CD14-positive monocyte (primary cell): ENCODE data around the gene FAM53B. TPM values are rescaled to one million over a fixed set of nuclear protein-coding genes. Genes with fewer than 3 reads are reported as not detected.

Source experiments
- DNase-seq, 3 donors: peaks; one replicate each; pipeline ENCODE4 v3.0.0-alpha.2; 2011 to 2022
- H2AFZ ChIP-seq: 2 replicates; pipeline ENCODE4 v1.6.0; 2012; ENCODE audit warnings: mild to moderate bottlenecking, low read depth, low read length, inconsistent platforms; ENCODE audit not compliant: insufficient read depth, poor library complexity, severe bottlenecking
- H3K27ac ChIP-seq, 2 donors: 1 replicate in 1 of 2; 2 replicates in 1 of 2; pipeline ENCODE4 v1.5.1; 2012 to 2013; ENCODE audit warnings: low read length in 2 of 2, control low read depth in 1 of 2, inconsistent platforms in 1 of 2, low read depth in 1 of 2, mild to moderate bottlenecking in 1 of 2
- H3K27me3 ChIP-seq, 2 donors: one replicate each; pipeline versions ENCODE4 v1.6.0 to v1.6.1; 2011 to 2013; ENCODE audit warnings: low read length in 2 of 2; ENCODE audit not compliant: control insufficient read depth in 2 of 2, insufficient read depth in 2 of 2
- H3K36me3 ChIP-seq, 2 donors: replicated peaks in 1 of 2; 1 replicate in 1 of 2; 2 replicates in 1 of 2; pipeline versions ENCODE4 v1.5.1 to v1.6.1; 2012 to 2013; ENCODE audit warnings: low read length in 2 of 2, control low read depth in 1 of 2, inconsistent platforms in 1 of 2, mild to moderate bottlenecking in 1 of 2; ENCODE audit not compliant: insufficient read depth in 2 of 2, control insufficient read depth in 1 of 2
- H3K4me1 ChIP-seq, 2 donors: 1 replicate in 1 of 2; 2 replicates in 1 of 2; pipeline versions ENCODE4 v1.5.1 to v1.6.1; 2012 to 2013; ENCODE audit warnings: low read length in 2 of 2, control low read depth in 1 of 2, inconsistent platforms in 1 of 2, mild to moderate bottlenecking in 1 of 2, moderate library complexity in 1 of 2; ENCODE audit not compliant: insufficient read depth in 2 of 2, control insufficient read depth in 1 of 2
- H3K4me2 ChIP-seq: replicated peaks from 2 replicates; pipeline ENCODE3; 2012; ENCODE audit warnings: low read length, moderate library complexity, mild to moderate bottlenecking; ENCODE audit not compliant: poor library complexity, severe bottlenecking; ENCODE audit errors: extremely low read depth
- H3K4me3 ChIP-seq, 3 experiments: fragments of 200-600 bp in 1 of 3; sonication (generic) in 1 of 3; replicated peaks in 1 of 3; 1 replicate in 2 of 3; 2 replicates in 1 of 3; pipeline ENCODE4 v1.5.1; 2011 to 2013; ENCODE audit warnings: low read length in 3 of 3, mild to moderate bottlenecking in 3 of 3, control low read depth in 2 of 3, low read depth in 2 of 3, inconsistent platforms in 1 of 3, moderate library complexity in 1 of 3
- H3K79me2 ChIP-seq: 2 replicates; pipeline ENCODE4 v1.6.0; 2012; ENCODE audit warnings: mild to moderate bottlenecking, control low read depth, inconsistent platforms, low read length, moderate library complexity; ENCODE audit not compliant: insufficient read depth
- H3K9ac ChIP-seq: 2 replicates; pipeline ENCODE4 v1.6.0; 2017; ENCODE audit warnings: low read length, mild to moderate bottlenecking; ENCODE audit not compliant: insufficient read depth, poor library complexity, severe bottlenecking
- H3K9me3 ChIP-seq, 2 donors: replicated peaks in 1 of 2; 1 replicate in 1 of 2; 2 replicates in 1 of 2; pipeline versions ENCODE4 v1.5.1 to v1.6.1; 2012 to 2013; ENCODE audit warnings: low read length in 2 of 2, control low read depth in 1 of 2; ENCODE audit not compliant: control insufficient read depth in 1 of 2, insufficient read depth in 1 of 2
- H4K20me1 ChIP-seq: 2 replicates; pipeline ENCODE4 v1.6.0; 2012; ENCODE audit warnings: mild to moderate bottlenecking, low read length, control low read depth, moderate library complexity; ENCODE audit not compliant: insufficient read depth
- H3K27ac Mint-ChIP-seq, 7 donors: one replicate each; pipeline ENCODE4 v1.8.0; 2020; ENCODE audit warnings: mild to moderate bottlenecking in 7 of 7, mixed read lengths in 7 of 7, moderate library complexity in 6 of 7, inconsistent platforms in 2 of 7
- H3K27me3 Mint-ChIP-seq, 3 donors: one replicate each; pipeline ENCODE4 v1.8.0; 2021 to 2022; ENCODE audit warnings: low read depth in 3 of 3, mild to moderate bottlenecking in 3 of 3, mixed read lengths in 3 of 3, moderate library complexity in 3 of 3, inconsistent platforms in 1 of 3
- H3K36me3 Mint-ChIP-seq, 2 donors: one replicate each; pipeline ENCODE4 v1.8.0; 2020; ENCODE audit warnings: mixed read lengths in 2 of 2, inconsistent platforms in 1 of 2, mild to moderate bottlenecking in 1 of 2
- H3K4me1 Mint-ChIP-seq: one replicate; pipeline ENCODE4 v1.8.0; 2020; ENCODE audit warnings: mild to moderate bottlenecking, mixed read lengths
- H3K4me3 Mint-ChIP-seq, 2 donors: one replicate each; pipeline ENCODE4 v1.8.0; 2020; ENCODE audit warnings: mild to moderate bottlenecking in 2 of 2, mixed read lengths in 2 of 2, moderate library complexity in 1 of 2
- H3K9me3 Mint-ChIP-seq, 7 donors: one replicate each; pipeline ENCODE4 v1.8.0; 2020 to 2022; ENCODE audit warnings: mixed read lengths in 7 of 7, mild to moderate bottlenecking in 6 of 7, moderate library complexity in 6 of 7, inconsistent platforms in 2 of 7
- WGBS: methylation state at CpG from one replicate; pipeline ENCODE4 v1.1.5; 2013; ENCODE audit warnings: missing lambda C conversion rate; ENCODE audit not compliant: insufficient coverage; 5-methylcytosine and 5-hydroxymethylcytosine counted together
- intact Hi-C, 2 donors: fragments of 100-400 bp; cut with micrococcal nuclease; formaldehyde crosslinking; loops; one replicate each; pipeline versions ENCODE4 v1.15.0 to v1.15.1; 2023
- polyA plus RNA-seq, 3 donors: library from polyadenylated mRNA; depleted of rRNA in 1 of 3; unstranded in 2 of 3; stranded (reverse) in 1 of 3; fragments of 300-500 nt in 2 of 3; fragments of >200 nt in 1 of 3; fragmentation: Illumina TruSeq in 2 of 3; gene quantifications; 1 replicate in 2 of 3; 2 replicates in 1 of 3; pipeline ENCODE4 v1.2.3, GENCODE V29; 2012 to 2021
- TF ChIP-seq, protein P1 (sequence below): fragments of 200-600 bp; IDR thresholded peaks from one replicate; pipeline ENCODE4 v1.8.0; 2022; ENCODE audit warnings: antibody characterized with exemption, mild to moderate bottlenecking

Gene FAM53B
- polyA plus RNA-seq, 3 donors, result 5.8 to 23.3 (median 12.6) TPM

DNA sequence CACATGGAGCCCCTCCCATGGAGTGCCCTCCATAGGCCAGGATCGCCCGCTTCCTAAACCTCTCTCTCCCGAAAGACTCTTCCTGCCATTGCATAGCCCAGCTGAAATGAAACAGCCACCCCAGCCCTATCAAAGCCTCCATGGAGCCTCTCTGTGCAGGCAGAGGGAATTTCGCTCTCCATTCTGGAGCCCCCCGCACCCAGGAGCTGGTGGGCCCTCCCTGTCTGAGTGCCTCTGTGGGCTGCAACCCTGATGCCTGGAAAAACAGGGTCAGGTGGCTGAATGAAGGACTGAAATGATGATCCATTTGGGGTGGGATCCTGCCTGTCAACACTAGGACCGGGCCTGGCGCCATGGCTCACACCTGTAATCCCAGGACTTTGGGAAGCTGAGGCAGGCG lies 106.4 kb downstream of the FAM53B start:
- Histone ChIP-seq H3K4me3 (no peak overlapping the region), H3K9me3 (peaks cover 0 to 7% of the 10 kb centered on the region in 2 donors), H3K79me2 (peaks cover 90% of the 10 kb centered on the region), H3K4me2 (no peak overlapping the region), H4K20me1 (peaks cover 19% of the 10 kb centered on the region), H3K27me3 (no peaks in the 10 kb centered on the region), H2AFZ (no peak overlapping the region), H3K36me3 (peaks cover 0 to 12% of the 10 kb centered on the region in 2 donors), H3K27ac (peak overlapping the region; percentile 69 to 99), H3K9ac (no peak overlapping the region), H3K4me1 (peaks cover 61 to 64% of the 10 kb centered on the region in 2 donors)
- TF ChIP-seq, protein P1, sequence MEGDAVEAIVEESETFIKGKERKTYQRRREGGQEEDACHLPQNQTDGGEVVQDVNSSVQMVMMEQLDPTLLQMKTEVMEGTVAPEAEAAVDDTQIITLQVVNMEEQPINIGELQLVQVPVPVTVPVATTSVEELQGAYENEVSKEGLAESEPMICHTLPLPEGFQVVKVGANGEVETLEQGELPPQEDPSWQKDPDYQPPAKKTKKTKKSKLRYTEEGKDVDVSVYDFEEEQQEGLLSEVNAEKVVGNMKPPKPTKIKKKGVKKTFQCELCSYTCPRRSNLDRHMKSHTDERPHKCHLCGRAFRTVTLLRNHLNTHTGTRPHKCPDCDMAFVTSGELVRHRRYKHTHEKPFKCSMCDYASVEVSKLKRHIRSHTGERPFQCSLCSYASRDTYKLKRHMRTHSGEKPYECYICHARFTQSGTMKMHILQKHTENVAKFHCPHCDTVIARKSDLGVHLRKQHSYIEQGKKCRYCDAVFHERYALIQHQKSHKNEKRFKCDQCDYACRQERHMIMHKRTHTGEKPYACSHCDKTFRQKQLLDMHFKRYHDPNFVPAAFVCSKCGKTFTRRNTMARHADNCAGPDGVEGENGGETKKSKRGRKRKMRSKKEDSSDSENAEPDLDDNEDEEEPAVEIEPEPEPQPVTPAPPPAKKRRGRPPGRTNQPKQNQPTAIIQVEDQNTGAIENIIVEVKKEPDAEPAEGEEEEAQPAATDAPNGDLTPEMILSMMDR, result no peak
- Mint-ChIP-seq H3K4me3 (no peak overlapping the region), H3K9me3 (peaks cover 5 to 20% (median 10%) of the 10 kb centered on the region in 7 donors), H3K36me3 (peaks cover 36 to 53% of the 10 kb centered on the region in 2 donors), H3K27me3 (peaks cover 0 to 4% (median 2%) of the 10 kb centered on the region in 3 donors), H3K27ac (peak overlapping the region; percentile 90 to 99 (median 96)), H3K4me1 (peaks cover 66% of the 10 kb centered on the region)
- WGBS, result 98% methylated on average over 6 of the region's 8 CpGs
- intact Hi-C loops, result no loop called here
- no peak for DNase-seq

DNA sequence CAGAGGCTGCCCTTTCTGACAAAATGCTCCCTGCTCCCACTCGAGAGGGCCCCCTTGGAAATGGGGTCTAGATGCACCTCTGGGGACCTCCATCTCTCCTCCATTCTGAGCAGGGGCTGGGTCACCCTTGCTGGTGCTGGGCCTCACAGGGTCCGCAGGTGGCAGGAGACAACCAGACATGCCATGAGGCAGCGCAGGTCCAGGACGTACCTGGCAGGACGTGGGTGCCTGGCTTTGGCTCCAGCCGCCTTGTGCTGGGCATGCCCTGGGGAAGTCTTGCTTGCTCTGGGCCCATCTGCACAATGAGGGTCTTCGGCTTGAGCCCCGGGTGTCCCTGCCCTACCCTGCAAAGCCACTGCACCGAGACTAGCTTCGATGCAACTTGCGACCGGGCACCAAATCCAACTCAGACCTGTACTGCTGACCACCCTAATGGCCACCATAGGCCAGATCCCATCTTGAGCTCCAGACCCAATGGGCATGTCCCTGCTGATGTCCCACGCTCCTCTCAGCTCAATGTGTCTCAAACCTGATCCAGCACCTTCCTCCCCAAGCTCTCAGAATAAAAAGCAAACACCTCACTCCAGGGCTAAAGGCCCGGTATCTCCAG lies 107.0 kb downstream of the FAM53B start:
- peaks cover 56 to 64% of the 10 kb centered on the region in 2 donors for H3K4me1 ChIP-seq
- peak overlapping the region in 6 of 7 donors; percentile 76 to 99 (median 97) for H3K27ac Mint-ChIP-seq
- no peak overlapping the region for H2AFZ ChIP-seq
- no peaks in the 10 kb centered on the region for H3K27me3 ChIP-seq
- H3K9me3 Mint-ChIP-seq, result peaks cover 5 to 20% (median 10%) of the 10 kb centered on the region in 7 donors
- no peak overlapping the region for H3K9ac ChIP-seq
- peaks cover 5 to 17% of the 10 kb centered on the region in 2 donors for H3K36me3 ChIP-seq
- H4K20me1 ChIP-seq, result peaks cover 25% of the 10 kb centered on the region
- peaks cover 65% of the 10 kb centered on the region for H3K4me1 Mint-ChIP-seq
- H3K4me3 ChIP-seq, result no peak overlapping the region
- peaks cover 0 to 7% of the 10 kb centered on the region in 2 donors for H3K9me3 ChIP-seq
- H3K79me2 ChIP-seq, result peaks cover 90% of the 10 kb centered on the region
- H3K36me3 Mint-ChIP-seq, result peaks cover 35 to 53% of the 10 kb centered on the region in 2 donors
- intact Hi-C loops, result no loop called here
- H3K27ac ChIP-seq, result peak overlapping the region; percentile 69 to 99
- 94% methylated on average over 13 of the region's 14 CpGs for WGBS
- DNase-seq, result no peak
- no peak overlapping the region for H3K4me2 ChIP-seq
- TF ChIP-seq, protein P1, result no peak
- peaks cover 0 to 4% (median 2%) of the 10 kb centered on the region in 3 donors for H3K27me3 Mint-ChIP-seq
- no peak overlapping the region for H3K4me3 Mint-ChIP-seq
